ENCODE data around the gene LONP1. TPM values are rescaled to one million over a fixed set of nuclear protein-coding genes. Genes with fewer than 3 reads are reported as not detected.

Gene LONP1
- total RNA-seq, 4 donors from 2014 or later, result 40.9 to 81.7 (median 61.2) TPM

GRCh38 chr19:5700455-5701092, 19.4 kb downstream of the LONP1 start:
- H3K4me3 ChIP-seq (ENCODE audit: low read depth, poor library complexity, severe bottlenecking), result no peak overlapping the region
- intact Hi-C loops (cut with DNase I; ENCODE audit: low total_unique reads), result no loop called here
- TF ChIP-seq CTCF (IDR thresholded peaks at IDR 0.05) (no peak), POLR2A (IDR thresholded peaks at IDR 0.05) (no peak)
- WGBS, 2 donors, result 91 to 92% methylated on average over 18 to 22 of the region's 22 CpGs
- DNase-seq (ENCODE audit: low spot score in 2 of 2), result no peak

- no peak overlapping the region for H3K4me3 ChIP-seq (ENCODE audit: low read depth, poor library complexity, severe bottlenecking)
- no peak for TF ChIP-seq CTCF (IDR thresholded peaks at IDR 0.05)
- TF ChIP-seq POLR2A (IDR thresholded peaks at IDR 0.05), result no peak
- DNase-seq (ENCODE audit: low spot score in 2 of 2), result no peak
- intact Hi-C loops (cut with DNase I; ENCODE audit: low total_unique reads), result no loop called here
- 89 to 92% methylated on average over 31 to 37 of the region's 38 CpGs for WGBS, 2 donors
Observed at GRCh38 chr19:5698635-5699422, 21.1 kb downstream of the LONP1 start.

DNA sequence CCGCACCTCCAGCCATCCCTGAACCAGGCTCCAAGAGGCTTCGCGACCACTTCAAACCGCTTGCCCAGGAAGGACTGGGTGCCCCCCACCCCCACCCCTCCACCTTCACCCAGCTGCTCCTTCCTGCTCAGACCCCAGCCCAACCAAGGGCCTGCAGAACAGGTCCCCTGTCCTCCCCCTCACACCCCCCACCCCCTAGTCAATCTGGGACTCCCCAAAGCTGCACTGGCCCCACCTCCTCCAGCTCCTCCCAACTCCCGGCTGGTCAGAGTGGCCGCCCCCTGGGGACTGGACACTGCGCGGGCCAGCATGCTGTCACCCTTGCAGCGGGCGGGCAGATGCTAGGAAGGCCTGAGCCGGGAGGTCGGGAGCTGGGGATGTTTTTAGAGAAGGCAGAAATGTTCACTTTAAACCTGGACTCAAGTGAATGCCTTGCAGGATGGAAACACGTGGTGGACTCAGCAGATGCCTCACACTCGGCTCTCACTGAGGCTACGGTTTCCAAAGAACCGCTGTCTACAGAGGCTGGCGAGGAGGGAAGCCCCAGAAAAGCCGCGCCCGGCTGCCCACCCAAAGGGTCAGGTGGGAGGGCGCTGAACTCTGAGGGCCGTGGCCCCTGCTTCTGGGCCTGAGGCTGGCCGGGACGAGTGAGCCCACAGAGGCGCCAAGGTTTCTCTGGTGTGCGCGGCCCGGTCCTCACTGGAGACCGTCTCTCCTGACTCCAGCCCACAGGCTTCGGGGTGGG, 21.9 kb downstream of the LONP1 start:
- intact Hi-C loops (cut with DNase I; ENCODE audit: low total_unique reads), result no loop called here
- 81% methylated on average over 26 to 29 of the region's 30 CpGs for WGBS, 2 donors
- no peak for DNase-seq (ENCODE audit: low spot score in 2 of 2)

GRCh38 chr19:5697022-5697889, 22.7 kb downstream of the LONP1 start:
- H3K4me3 ChIP-seq (ENCODE audit: low read depth, poor library complexity, severe bottlenecking), result no peak overlapping the region
- 76 to 77% methylated on average over 25 of the region's 25 CpGs for WGBS, 2 donors
- no peak for TF ChIP-seq POLR2A (IDR thresholded peaks at IDR 0.05)
- TF ChIP-seq CTCF (IDR thresholded peaks at IDR 0.05), result no peak
- peak in 1 of 2 donors; percentile 82 for DNase-seq (ENCODE audit: low spot score in 2 of 2)
- intact Hi-C loops (cut with DNase I; ENCODE audit: low total_unique reads), result no loop called here

More for the DNA sequence above, 21.9 kb downstream of the LONP1 start:
- TF ChIP-seq POLR2A (IDR thresholded peaks at IDR 0.05) (no peak), CTCF (IDR thresholded peaks at IDR 0.05) (no peak)
- H3K4me3 ChIP-seq (ENCODE audit: low read depth, poor library complexity, severe bottlenecking), result no peak overlapping the region

Data from lower leg skin (tissue), 4 donors.